Spleen (tissue), 11 donors: ENCODE results near the gene TBC1D19. TPM values are rescaled to one million over a fixed set of nuclear protein-coding genes. Genes with fewer than 3 reads are reported as not detected.

ENCODE experiments used
- DNase-seq: peaks from one replicate; pipeline ENCODE4 v3.0.0-alpha.2; 2020
- H3K27ac ChIP-seq, 8 donors: fragments of 200-600 bp; sonication (generic) in 7 of 8; 1 replicate in 4 of 8; 2 replicates in 4 of 8; pipeline versions ENCODE4 v1.5.0 to v1.8.0; 2016 to 2021; ENCODE audit warnings: inconsistent platforms in 4 of 8, mild to moderate bottlenecking in 4 of 8, moderate library complexity in 1 of 8
- H3K27me3 ChIP-seq, 7 donors: fragments of 200-600 bp; sonication (generic) in 6 of 7; replicated peaks in 1 of 7; 1 replicate in 4 of 7; 2 replicates in 3 of 7; pipeline versions ENCODE4 v1.5.0 to v1.8.0; 2016 to 2021; ENCODE audit warnings: inconsistent platforms in 3 of 7, mild to moderate bottlenecking in 1 of 7
- H3K36me3 ChIP-seq, 6 donors: fragments of 200-600 bp; sonication (generic) in 5 of 6; 1 replicate in 4 of 6; 2 replicates in 2 of 6; pipeline versions ENCODE4 v1.5.0 to v1.8.0; 2016 to 2021; ENCODE audit warnings: inconsistent platforms in 2 of 6
- H3K4me1 ChIP-seq, 6 donors: fragments of 200-600 bp; sonication (generic) in 5 of 6; 1 replicate in 3 of 6; 2 replicates in 3 of 6; pipeline versions ENCODE4 v1.5.0 to v1.8.0; 2016 to 2021; ENCODE audit warnings: inconsistent platforms in 3 of 6
- H3K4me3 ChIP-seq, 8 donors: fragments of 200-600 bp; sonication (generic) in 7 of 8; 1 replicate in 4 of 8; 2 replicates in 4 of 8; pipeline versions ENCODE4 v1.5.0 to v1.8.0; 2016 to 2021; ENCODE audit warnings: inconsistent platforms in 4 of 8, mild to moderate bottlenecking in 4 of 8, moderate library complexity in 2 of 8
- H3K9me3 ChIP-seq, 8 donors: fragments of 200-600 bp; sonication (generic) in 7 of 8; 1 replicate in 4 of 8; 2 replicates in 4 of 8; pipeline versions ENCODE4 v1.5.0 to v1.8.0; 2016 to 2021; ENCODE audit warnings: inconsistent platforms in 4 of 8
- POLR2A ChIP-seq, 3 donors: fragments of 450-650 bp; IDR thresholded peaks; one replicate each; pipeline ENCODE4 v1.5.1; 2017; ENCODE audit warnings: antibody characterized with exemption in 3 of 3, mild to moderate bottlenecking in 1 of 3
- POLR2AphosphoS5 ChIP-seq, 3 donors: sonication (generic); formaldehyde crosslinking; IDR thresholded peaks; one replicate each; pipeline ENCODE4 v1.5.1; 2017; ENCODE audit warnings: antibody characterized with exemption in 3 of 3
- WGBS, 5 donors: extraction: QIAGEN DNeasy Blood & Tissue Kit in 3 of 5; methylation state at CpG; one replicate each; pipeline versions ENCODE4 v1.1.5 to v1.1.7; 2013 to 2018; 5-methylcytosine and 5-hydroxymethylcytosine counted together
- intact Hi-C: fragments of 100-400 bp; cut with DNase I; formaldehyde crosslinking; loops from one replicate; pipeline ENCODE4 v1.15.0; 2023; ENCODE audit warnings: low total_unique reads
- polyA plus RNA-seq, 3 donors: library from polyadenylated mRNA; stranded (reverse); fragments of 200-250 nt; gene quantifications; one replicate each; pipeline ENCODE4 v1.2.1, GENCODE V29; 2013
- total RNA-seq, 7 donors: library from RNA; depleted of rRNA in 3 of 7; stranded (reverse); fragments of >200 nt in 3 of 7; fragmentation: NEBNext Ultra II Directional in 4 of 7; extraction: Animal tissue kit (Norgen Biotek cat#: 25700) in 4 of 7; gene quantifications; one replicate each; pipeline versions ENCODE4 v1.1.0 to v1.2.1, GENCODE V29; 2016 to 2021
- TF ChIP-seq, protein P1 (sequence below), 11 experiments: fragments of 200-600 bp in 7 of 11; fragments of 450-650 bp in 4 of 11; sonication (generic) in 4 of 11; IDR thresholded peaks in 8 of 11; conservative IDR thresholded peaks in 3 of 11; 1 replicate in 7 of 11; 2 replicates in 4 of 11; pipeline versions ENCODE4 v1.4.0 to v1.8.0; 2016 to 2021; ENCODE audit warnings: antibody characterized with exemption in 11 of 11, inconsistent platforms in 4 of 11, mild to moderate bottlenecking in 1 of 11
- donor health status: healthy with polysubstance abuse.
- donor health status: DM: no; HTN: no; CAD: no; lungs with moderate emphysema.
- donor health status: DM: no; HTN: no; CAD: no.
- donor health status: Bipolar disorder and iron deficiency.
- donor health status: healthy.
- donor health status: DM: no; HTN: no; CAD: no.
- donor health status: DM: yes; HTN: yes; CAD: no.

Gene TBC1D19
- total and polyA plus RNA-seq, 10 donors = 1.1 to 18.0 (median 8.4) TPM

DNA sequence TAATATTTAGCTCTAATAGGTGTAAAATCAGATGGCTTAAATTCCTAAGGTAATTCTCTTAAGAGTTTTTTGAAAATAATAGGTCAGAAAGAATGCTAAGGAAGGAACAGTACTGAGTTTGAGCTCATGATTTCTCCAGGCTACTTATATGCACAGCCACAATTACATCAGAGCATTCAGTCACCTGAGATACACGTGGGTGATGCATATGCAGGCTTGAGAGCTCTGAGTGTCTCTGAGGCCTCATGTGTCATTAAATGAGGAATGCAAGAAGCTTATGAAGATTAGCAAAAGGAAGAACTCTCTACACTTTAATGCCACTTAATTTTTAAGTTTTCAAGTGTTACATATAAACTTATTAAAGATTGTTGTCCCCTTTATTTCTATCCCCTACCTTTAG lies 152.7 kb downstream of the TBC1D19 start:
- Histone ChIP-seq H3K4me1 (no peaks in the 10 kb centered on the region), H3K4me3 (no peak overlapping the region), H3K27me3 (no peaks in the 10 kb centered on the region), H3K36me3 (no peaks in the 10 kb centered on the region), H3K9me3 (no peaks in the 10 kb centered on the region), H3K27ac (no peak overlapping the region)
- no peak for DNase-seq
- TF ChIP-seq, protein P1, sequence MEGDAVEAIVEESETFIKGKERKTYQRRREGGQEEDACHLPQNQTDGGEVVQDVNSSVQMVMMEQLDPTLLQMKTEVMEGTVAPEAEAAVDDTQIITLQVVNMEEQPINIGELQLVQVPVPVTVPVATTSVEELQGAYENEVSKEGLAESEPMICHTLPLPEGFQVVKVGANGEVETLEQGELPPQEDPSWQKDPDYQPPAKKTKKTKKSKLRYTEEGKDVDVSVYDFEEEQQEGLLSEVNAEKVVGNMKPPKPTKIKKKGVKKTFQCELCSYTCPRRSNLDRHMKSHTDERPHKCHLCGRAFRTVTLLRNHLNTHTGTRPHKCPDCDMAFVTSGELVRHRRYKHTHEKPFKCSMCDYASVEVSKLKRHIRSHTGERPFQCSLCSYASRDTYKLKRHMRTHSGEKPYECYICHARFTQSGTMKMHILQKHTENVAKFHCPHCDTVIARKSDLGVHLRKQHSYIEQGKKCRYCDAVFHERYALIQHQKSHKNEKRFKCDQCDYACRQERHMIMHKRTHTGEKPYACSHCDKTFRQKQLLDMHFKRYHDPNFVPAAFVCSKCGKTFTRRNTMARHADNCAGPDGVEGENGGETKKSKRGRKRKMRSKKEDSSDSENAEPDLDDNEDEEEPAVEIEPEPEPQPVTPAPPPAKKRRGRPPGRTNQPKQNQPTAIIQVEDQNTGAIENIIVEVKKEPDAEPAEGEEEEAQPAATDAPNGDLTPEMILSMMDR (IDR thresholded peaks at IDR 0.05 in 8 of 11, conservative IDR thresholded peaks at IDR 0.05 in 3 of 11) = no peak
- TF ChIP-seq POLR2AphosphoS5 (IDR thresholded peaks at IDR 0.05) = no peak
- TF ChIP-seq POLR2A (IDR thresholded peaks at IDR 0.05) = no peak
- intact Hi-C loops = no loop called here
- WGBS, 5 donors = 70 to 94% (median 82%) methylated on average over 1 of the region's 1 CpG

DNA sequence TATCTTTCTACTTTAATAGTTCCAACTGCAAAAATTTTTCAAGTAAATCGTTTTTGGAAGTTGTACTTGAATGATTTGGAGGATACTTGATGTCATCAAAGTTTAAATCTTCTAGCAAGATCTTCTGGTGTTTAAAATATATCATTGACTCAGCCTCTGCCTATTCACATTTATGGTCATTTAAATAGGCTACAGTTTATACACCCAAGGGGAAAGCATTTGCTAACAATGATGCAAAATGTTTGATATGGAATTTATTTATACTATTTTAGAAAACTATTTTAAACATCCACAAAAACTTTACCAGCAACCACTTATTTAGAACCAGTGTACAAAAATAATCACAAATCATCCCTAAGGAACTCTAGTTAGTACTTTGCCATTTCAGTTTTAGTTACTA lies 153.5 kb downstream of the TBC1D19 start:
- Histone ChIP-seq H3K27ac (no peak overlapping the region), H3K4me1 (no peaks in the 10 kb centered on the region), H3K27me3 (no peaks in the 10 kb centered on the region), H3K4me3 (no peak overlapping the region), H3K36me3 (no peaks in the 10 kb centered on the region), H3K9me3 (no peaks in the 10 kb centered on the region)
- intact Hi-C loops = no loop called here
- TF ChIP-seq POLR2A (IDR thresholded peaks at IDR 0.05) (no peak), POLR2AphosphoS5 (IDR thresholded peaks at IDR 0.05) (no peak)
- TF ChIP-seq, protein P1 (IDR thresholded peaks at IDR 0.05 in 8 of 11, conservative IDR thresholded peaks at IDR 0.05 in 3 of 11) = no peak
- DNase-seq = no peak
- 62 to 85% (median 80%) methylated on average over 1 of the region's 1 CpG for WGBS, 5 donors

DNA sequence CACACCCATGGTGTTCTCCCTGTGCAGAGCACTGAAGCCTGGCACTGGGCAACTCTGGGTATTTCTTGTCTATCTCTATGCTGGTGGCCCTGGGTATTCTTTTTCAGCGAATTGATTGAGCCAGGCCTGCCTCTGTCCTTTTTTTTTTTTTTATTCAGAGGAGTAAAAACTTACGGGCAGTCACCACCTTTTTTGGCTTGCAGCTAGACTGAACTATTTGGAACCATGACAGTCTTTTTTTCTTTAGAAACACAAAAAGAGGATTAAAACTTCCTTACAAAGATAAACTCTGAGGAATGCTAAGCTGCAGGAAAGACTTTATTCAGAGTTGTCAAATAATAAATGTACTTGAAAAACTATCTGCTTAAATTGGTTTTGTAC lies 157.6 kb downstream of the TBC1D19 start:
- peak overlapping the region in 3 of 8 donors; percentile 20 to 40 (median 22) for H3K27ac ChIP-seq
- no peaks in the 10 kb centered on the region for H3K36me3 ChIP-seq
- 63 to 83% (median 66%) methylated on average over 2 of the region's 2 CpGs for WGBS, 5 donors
- intact Hi-C loops = no loop called here
- peaks cover 0 to 21% (median 12%) of the 10 kb centered on the region in 8 donors for H3K9me3 ChIP-seq
- H3K4me1 ChIP-seq = peaks cover 0 to 2% (median 0%) of the 10 kb centered on the region in 6 donors
- H3K4me3 ChIP-seq = no peak overlapping the region
- no peak for DNase-seq
- no peaks in the 10 kb centered on the region for H3K27me3 ChIP-seq
- TF ChIP-seq, protein P1 (IDR thresholded peaks at IDR 0.05 in 8 of 11, conservative IDR thresholded peaks at IDR 0.05 in 3 of 11) = no peak
- TF ChIP-seq POLR2A (IDR thresholded peaks at IDR 0.05) = no peak
- TF ChIP-seq POLR2AphosphoS5 (IDR thresholded peaks at IDR 0.05) = no peak

DNA sequence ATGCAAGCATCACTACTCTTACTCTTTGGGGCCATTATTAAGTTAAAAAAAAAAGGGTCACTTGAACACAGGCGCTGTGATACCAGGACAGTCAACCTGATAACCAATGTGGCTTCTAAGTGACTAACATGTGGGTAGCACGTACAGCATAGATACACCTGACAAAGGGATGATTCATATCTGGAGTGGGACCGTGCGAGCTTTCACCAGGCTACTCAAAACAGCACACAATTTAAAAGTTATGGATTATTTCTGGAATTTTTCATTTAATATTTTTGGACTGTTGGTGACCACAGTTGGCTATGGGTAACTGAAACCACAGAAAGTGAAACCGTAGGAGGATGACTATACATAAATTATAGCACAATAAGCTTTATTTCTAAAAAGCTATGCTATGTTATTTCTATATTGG lies 162.9 kb downstream of the TBC1D19 start:
- WGBS, 5 donors = 47 to 70% (median 59%) methylated on average over 5 of the region's 5 CpGs
- Histone ChIP-seq H3K27ac (no peak overlapping the region), H3K4me3 (no peak overlapping the region), H3K27me3 (no peaks in the 10 kb centered on the region), H3K4me1 (peaks cover 0 to 25% (median 10%) of the 10 kb centered on the region in 6 donors), H3K9me3 (peaks cover 0 to 21% (median 12%) of the 10 kb centered on the region in 8 donors), H3K36me3 (peaks cover 0 to 18% (median 2%) of the 10 kb centered on the region in 6 donors)
- intact Hi-C loops = no loop called here
- no peak for TF ChIP-seq POLR2A (IDR thresholded peaks at IDR 0.05)
- no peak for TF ChIP-seq POLR2AphosphoS5 (IDR thresholded peaks at IDR 0.05)
- TF ChIP-seq, protein P1 (IDR thresholded peaks at IDR 0.05 in 8 of 11, conservative IDR thresholded peaks at IDR 0.05 in 3 of 11) = no peak
- DNase-seq = no peak
